Measurements from ENCODE around the gene EXOSC1.
"Not testable (repeated sequence)": the region's sequence is repeated elsewhere in the genome, so short reads cannot be mapped to it uniquely, and the experiment has no call there.

The EXOSC1 gene

GRCh38 chr10:97468781-97469180, 23.0 kb upstream of the EXOSC1 start:
- peaks cover 96% of the 10 kb centered on the region for H3K36me3 Mint-ChIP-seq (ENCODE audit: low read depth)
- H3K4me1 Mint-ChIP-seq (ENCODE audit: low read depth); H3K9me3 Mint-ChIP-seq; H3K4me3 Mint-ChIP-seq; intact Hi-C loops (cut with micrococcal nuclease); H3K27me3 Mint-ChIP-seq; H3K27ac Mint-ChIP-seq: not testable (repeated sequence)

- Mint-ChIP-seq H3K4me3 (no peak overlapping the region), H3K27ac (no peak overlapping the region), H3K36me3 (ENCODE audit: low read depth) (peaks cover 96% of the 10 kb centered on the region), H3K4me1 (ENCODE audit: low read depth) (no peaks in the 10 kb centered on the region), H3K27me3 (no peaks in the 10 kb centered on the region), H3K9me3 (no peaks in the 10 kb centered on the region)
- intact Hi-C loops (cut with micrococcal nuclease) = no loop called here
Measured at GRCh38 chr10:97468162-97468561, 22.4 kb upstream of the EXOSC1 start.

DNA sequence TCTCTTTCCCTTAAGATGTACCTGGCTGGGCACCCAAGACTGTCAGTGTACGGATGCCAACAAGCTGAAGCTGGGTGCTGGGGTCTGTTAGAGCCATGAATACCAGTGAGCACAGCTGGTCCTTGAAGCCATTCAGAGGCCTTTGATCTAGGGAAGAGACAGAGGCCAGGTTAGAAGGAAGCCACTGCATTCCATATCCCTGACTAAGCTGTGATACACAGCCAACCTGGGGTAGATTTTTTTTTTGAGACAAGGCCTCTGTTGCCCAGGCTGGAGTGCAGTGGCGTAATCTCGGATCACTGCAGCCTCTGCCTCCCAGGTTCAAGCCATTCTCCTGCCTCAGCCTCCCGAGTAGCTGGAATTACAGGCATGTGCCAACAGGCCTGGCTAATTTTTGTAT, 20.9 kb upstream of the EXOSC1 start:
- no peaks in the 10 kb centered on the region for H3K27me3 Mint-ChIP-seq
- H3K27ac Mint-ChIP-seq = no peak overlapping the region
- no peaks in the 10 kb centered on the region for H3K9me3 Mint-ChIP-seq
- intact Hi-C loops (cut with micrococcal nuclease) = no loop called here
- no peak overlapping the region for H3K4me3 Mint-ChIP-seq
- peaks cover 96% of the 10 kb centered on the region for H3K36me3 Mint-ChIP-seq (ENCODE audit: low read depth)
- no peaks in the 10 kb centered on the region for H3K4me1 Mint-ChIP-seq (ENCODE audit: low read depth)

DNA sequence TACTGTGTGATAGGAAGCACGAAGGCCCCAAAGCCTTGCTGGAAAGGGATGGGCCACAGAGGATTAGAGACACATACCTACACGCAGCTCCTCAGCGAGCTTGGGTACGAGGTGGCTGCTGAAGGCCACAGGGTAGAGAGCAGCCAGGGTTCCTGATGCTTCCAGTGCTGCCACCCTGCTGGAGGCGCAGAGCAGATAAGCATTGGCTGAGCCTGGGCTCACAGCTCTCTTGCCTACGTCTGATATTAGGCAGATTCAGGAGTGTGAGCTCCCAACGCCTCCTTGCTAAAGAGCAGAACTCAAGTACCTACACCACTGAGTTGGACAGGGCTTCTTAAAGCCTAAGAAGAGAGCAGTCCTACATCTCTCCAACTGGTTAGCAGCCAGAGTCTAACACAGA, 20.2 kb upstream of the EXOSC1 start:
- Mint-ChIP-seq H3K27me3 (no peaks in the 10 kb centered on the region), H3K4me1 (ENCODE audit: low read depth) (no peaks in the 10 kb centered on the region), H3K4me3 (no peak overlapping the region), H3K9me3 (no peaks in the 10 kb centered on the region), H3K27ac (no peak overlapping the region), H3K36me3 (ENCODE audit: low read depth) (peaks cover 100% of the 10 kb centered on the region)
- intact Hi-C loops (cut with micrococcal nuclease) = no loop called here

- Mint-ChIP-seq H3K36me3 (ENCODE audit: low read depth) (peaks cover 100% of the 10 kb centered on the region), H3K27me3 (no peaks in the 10 kb centered on the region), H3K9me3 (no peaks in the 10 kb centered on the region), H3K27ac (no peak overlapping the region), H3K4me1 (ENCODE audit: low read depth) (no peaks in the 10 kb centered on the region), H3K4me3 (no peak overlapping the region)
- intact Hi-C loops (cut with micrococcal nuclease) = no loop called here
Measured at GRCh38 chr10:97464226-97464625, 18.4 kb upstream of the EXOSC1 start.

DNA sequence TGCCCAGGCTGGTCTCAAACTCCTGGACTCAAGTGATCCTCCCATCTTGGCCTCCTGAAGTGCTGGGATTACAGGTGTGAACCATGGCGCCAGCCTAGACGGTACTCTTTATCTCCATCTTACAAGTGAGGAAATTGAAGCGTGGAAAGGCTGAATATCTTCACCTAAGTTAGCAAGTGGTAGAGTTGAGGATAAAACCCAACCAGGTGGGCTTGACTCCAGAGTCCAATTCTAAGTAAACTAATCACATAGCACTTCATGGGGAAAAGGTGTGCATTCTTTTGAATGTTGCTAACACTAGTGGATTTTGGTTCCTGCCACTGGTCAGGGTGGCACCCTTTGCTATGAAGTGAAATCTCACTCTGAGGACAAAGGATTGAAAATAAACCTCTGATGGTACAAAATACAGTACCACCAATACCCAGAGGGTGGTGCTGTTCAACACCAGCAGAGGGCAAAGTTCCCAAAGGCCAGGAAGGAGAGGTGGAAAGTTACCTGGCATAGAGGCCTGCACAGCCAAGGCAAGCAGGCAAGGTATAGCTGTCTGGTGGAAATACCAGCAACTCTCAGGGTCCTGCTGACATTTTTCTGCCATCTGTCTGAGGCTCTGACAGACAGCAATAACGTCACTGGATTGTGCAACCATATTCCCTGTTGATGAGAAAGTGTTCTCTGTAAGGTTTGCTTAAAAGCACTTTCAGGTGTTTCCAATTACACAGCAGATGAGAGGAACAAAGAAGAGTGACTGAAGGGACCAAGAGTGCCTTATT, 17.7 kb upstream of the EXOSC1 start:
- Mint-ChIP-seq H3K36me3 (ENCODE audit: low read depth) (peaks cover 100% of the 10 kb centered on the region), H3K27me3 (no peaks in the 10 kb centered on the region), H3K4me3 (no peak overlapping the region), H3K9me3 (no peaks in the 10 kb centered on the region), H3K4me1 (ENCODE audit: low read depth) (no peaks in the 10 kb centered on the region), H3K27ac (no peak overlapping the region)
- intact Hi-C loops (cut with micrococcal nuclease) = loop anchor here (1.0 kb wide), 1 partner anchor 90 kb away; no protein-coding TSS in a partner anchor

GRCh38 chr10:97462309-97462708, 16.5 kb upstream of the EXOSC1 start:
- Mint-ChIP-seq H3K4me3 (no peak overlapping the region), H3K36me3 (ENCODE audit: low read depth) (peaks cover 100% of the 10 kb centered on the region), H3K4me1 (ENCODE audit: low read depth) (no peaks in the 10 kb centered on the region), H3K27ac (no peak overlapping the region), H3K9me3 (no peaks in the 10 kb centered on the region), H3K27me3 (no peaks in the 10 kb centered on the region)
- intact Hi-C loops (cut with micrococcal nuclease) = no loop called here

DNA sequence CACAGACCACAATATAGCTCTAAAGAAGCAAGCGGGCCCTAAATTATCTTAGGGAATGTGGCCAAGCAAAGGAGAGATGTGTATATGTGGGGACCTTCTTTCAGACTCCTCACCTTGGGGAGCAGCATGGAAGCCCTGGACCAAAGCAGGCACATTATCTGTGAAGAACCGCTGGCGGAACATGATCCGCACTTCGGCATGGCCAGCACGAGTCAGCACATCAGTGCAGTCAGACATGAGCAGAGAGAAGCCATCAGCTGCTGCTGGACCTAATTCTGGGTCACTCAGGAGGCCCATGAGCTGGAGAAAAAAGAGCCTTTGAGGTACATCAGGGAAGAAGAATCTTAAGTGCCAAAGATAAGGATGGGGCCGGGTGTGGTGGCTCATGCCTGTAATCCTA, 14.1 kb upstream of the EXOSC1 start:
- Mint-ChIP-seq H3K27me3 (no peaks in the 10 kb centered on the region), H3K9me3 (no peaks in the 10 kb centered on the region), H3K27ac (no peak overlapping the region), H3K36me3 (ENCODE audit: low read depth) (peaks cover 100% of the 10 kb centered on the region), H3K4me1 (ENCODE audit: low read depth) (no peaks in the 10 kb centered on the region), H3K4me3 (no peak overlapping the region)
- intact Hi-C loops (cut with micrococcal nuclease) = no loop called here

DNA sequence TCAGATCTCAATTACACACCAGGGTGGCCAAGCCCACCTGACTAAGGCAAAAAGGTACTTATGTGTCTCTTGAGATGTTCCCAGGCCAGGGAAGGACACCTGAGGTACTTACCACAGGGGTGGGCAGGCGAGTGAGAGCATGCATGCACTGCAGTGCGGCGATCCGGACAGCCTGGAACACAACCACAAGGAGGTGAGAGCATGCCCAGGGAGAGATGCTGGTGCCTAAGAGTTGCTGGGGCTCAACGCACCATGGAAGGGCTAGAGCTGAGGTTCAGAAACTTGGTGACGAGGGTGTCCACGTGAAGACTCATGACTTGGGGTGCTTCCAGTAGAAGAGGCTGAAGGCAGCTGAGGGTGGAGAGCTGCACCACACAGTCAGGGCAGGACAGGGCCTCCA, 13.3 kb upstream of the EXOSC1 start:
- no peaks in the 10 kb centered on the region for H3K4me1 Mint-ChIP-seq (ENCODE audit: low read depth)
- no peaks in the 10 kb centered on the region for H3K27me3 Mint-ChIP-seq
- H3K4me3 Mint-ChIP-seq = no peak overlapping the region
- H3K36me3 Mint-ChIP-seq (ENCODE audit: low read depth) = peaks cover 97% of the 10 kb centered on the region
- intact Hi-C loops (cut with micrococcal nuclease) = no loop called here
- H3K27ac Mint-ChIP-seq = no peak overlapping the region
- no peaks in the 10 kb centered on the region for H3K9me3 Mint-ChIP-seq

- Mint-ChIP-seq H3K27me3 (no peaks in the 10 kb centered on the region), H3K36me3 (ENCODE audit: low read depth) (peaks cover 97% of the 10 kb centered on the region), H3K4me1 (ENCODE audit: low read depth) (no peaks in the 10 kb centered on the region), H3K4me3 (no peak overlapping the region), H3K9me3 (no peaks in the 10 kb centered on the region), H3K27ac (no peak overlapping the region)
- intact Hi-C loops (cut with micrococcal nuclease) = no loop called here
Measured at GRCh38 chr10:97456686-97457065, 10.9 kb upstream of the EXOSC1 start.

DNA sequence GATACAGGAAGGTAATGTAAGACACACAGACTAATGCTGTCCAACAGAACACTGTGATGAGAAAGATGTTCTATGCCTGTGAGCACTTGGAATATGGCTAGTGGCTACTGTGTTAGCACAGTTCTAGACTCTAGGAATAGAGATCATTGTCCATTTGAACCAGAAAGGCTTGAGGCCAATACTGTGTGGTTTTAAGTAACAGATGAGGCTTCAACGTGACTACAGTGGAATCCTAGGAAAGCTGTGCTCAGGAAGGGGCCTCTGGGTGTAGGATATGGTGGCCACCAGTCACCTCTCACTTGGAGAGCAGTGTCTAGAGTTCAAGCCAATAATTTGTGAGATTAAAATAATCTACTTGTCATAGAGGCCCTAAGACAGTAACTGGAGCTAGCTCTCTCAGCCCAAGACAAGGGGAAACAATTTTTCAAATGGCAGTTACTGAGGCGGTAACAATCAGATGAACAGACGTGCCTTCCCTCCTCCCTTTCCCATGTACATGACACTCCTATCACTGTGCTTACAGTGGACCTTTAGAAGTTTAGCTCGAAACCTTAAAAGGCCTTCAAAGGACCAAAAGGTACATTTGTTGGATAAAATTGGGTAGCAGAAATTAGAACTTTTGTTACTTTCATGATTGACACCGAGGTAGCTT, 10.4 kb upstream of the EXOSC1 start:
- intact Hi-C loops (cut with micrococcal nuclease) = no loop called here
- Mint-ChIP-seq H3K36me3 (ENCODE audit: low read depth) (peaks cover 96% of the 10 kb centered on the region), H3K27me3 (no peaks in the 10 kb centered on the region), H3K27ac (no peak overlapping the region), H3K4me1 (ENCODE audit: low read depth) (no peaks in the 10 kb centered on the region), H3K4me3 (no peak overlapping the region), H3K9me3 (no peaks in the 10 kb centered on the region)

DNA sequence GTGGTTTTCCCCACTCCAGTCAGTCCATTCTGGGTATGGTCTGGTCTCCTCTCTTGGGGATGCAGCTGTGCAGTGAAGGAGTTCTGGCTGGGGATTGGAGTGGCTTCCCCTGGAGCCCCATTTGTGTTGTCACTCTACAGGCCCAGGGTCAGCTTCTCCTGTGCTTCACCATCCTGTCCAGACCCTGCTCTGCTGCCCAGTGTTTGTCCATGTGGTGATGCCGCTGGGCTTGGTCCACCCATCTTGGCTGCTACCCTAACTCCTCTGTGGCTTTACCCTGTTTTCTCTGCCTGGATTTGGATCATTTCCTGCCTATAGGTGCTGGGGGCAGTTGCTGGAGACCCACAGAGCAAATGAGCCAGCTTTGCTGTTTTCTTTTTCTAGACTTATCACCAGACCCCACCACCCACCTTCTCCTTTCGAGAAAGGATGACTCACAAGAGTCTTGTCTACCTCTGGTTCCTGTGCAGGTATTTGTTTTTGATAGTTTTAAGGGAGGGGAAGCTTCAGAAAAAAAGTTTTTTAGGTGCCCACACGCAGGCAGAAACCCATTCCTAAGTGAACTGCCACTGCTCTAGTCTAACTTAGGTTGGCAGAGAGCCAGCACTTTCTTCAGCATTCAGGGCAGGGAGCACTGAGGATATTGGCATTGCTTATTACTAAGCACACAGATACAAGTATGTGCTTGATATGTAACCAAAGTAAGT, 8.7 kb upstream of the EXOSC1 start:
- H3K27ac Mint-ChIP-seq = peak overlapping the region; percentile 8
- H3K27me3 Mint-ChIP-seq = no peaks in the 10 kb centered on the region
- H3K4me1 Mint-ChIP-seq (ENCODE audit: low read depth) = no peaks in the 10 kb centered on the region
- H3K9me3 Mint-ChIP-seq = no peaks in the 10 kb centered on the region
- no peak overlapping the region for H3K4me3 Mint-ChIP-seq
- intact Hi-C loops (cut with micrococcal nuclease) = no loop called here
- H3K36me3 Mint-ChIP-seq (ENCODE audit: low read depth) = peaks cover 91% of the 10 kb centered on the region

DNA sequence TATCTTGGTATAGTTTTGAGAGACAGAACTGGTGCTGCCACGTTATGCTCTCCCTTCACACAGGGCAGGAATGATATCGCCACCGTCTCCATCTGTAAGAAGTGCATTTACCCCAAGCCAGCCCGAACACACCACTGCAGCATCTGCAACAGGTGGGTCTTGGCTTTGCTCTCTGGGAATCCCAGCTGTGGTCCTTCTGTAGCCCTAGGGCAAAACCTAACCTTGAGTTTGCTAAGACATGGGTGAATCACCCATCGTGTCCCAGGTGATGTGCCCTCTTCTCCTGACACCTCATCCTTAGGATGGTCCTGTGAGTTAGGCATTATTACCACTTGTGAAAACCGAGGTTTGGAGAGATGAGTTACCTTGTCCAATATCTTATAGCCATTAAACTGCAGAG, 6.5 kb upstream of the EXOSC1 start:
- no peak overlapping the region for H3K27ac Mint-ChIP-seq
- intact Hi-C loops (cut with micrococcal nuclease) = no loop called here
- peaks cover 70% of the 10 kb centered on the region for H3K36me3 Mint-ChIP-seq (ENCODE audit: low read depth)
- H3K9me3 Mint-ChIP-seq = no peaks in the 10 kb centered on the region
- no peaks in the 10 kb centered on the region for H3K27me3 Mint-ChIP-seq
- H3K4me3 Mint-ChIP-seq = no peak overlapping the region
- peaks cover 9% of the 10 kb centered on the region for H3K4me1 Mint-ChIP-seq (ENCODE audit: low read depth)

DNA sequence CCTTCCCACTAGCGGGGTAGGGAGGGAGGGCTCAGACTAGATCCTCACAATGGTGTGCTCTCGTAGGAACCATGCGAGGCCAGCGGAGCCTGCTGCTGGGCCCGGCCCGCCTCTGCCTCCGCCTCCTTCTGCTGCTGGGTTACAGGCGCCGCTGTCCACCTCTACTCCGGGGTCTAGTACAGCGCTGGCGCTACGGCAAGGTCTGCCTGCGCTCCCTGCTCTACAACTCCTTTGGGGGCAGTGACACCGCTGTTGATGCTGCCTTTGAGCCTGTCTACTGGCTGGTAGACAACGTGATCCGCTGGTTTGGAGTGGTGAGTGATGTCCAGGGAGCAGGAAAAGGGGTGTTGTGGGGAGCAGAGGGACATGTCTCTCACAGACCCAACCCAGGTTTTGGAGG, 5.8 kb upstream of the EXOSC1 start:
- no peaks in the 10 kb centered on the region for H3K27me3 Mint-ChIP-seq
- H3K9me3 Mint-ChIP-seq = no peaks in the 10 kb centered on the region
- intact Hi-C loops (cut with micrococcal nuclease) = no loop called here
- H3K36me3 Mint-ChIP-seq (ENCODE audit: low read depth) = peaks cover 62% of the 10 kb centered on the region
- H3K4me3 Mint-ChIP-seq = no peak overlapping the region
- H3K27ac Mint-ChIP-seq = no peak overlapping the region
- H3K4me1 Mint-ChIP-seq (ENCODE audit: low read depth) = peaks cover 16% of the 10 kb centered on the region

All from dendritic cell treated with granulocyte-macrophage colony-stimulating factor and Interleukin-4, amounts not matched to agents 40 ng/mL and 50 ng/mL, for 4 days (primary cell).